GM12801 (cell line): ENCODE measurements around the gene BDKRB2.

Experiments
- CTCF ChIP-seq: IDR thresholded peaks from one replicate; pipeline ENCODE4 v1.5.1; 2011; ENCODE audit warnings: control low read depth; ENCODE audit not compliant: insufficient read length; ENCODE audit errors: extremely low read depth

Gene BDKRB2

GRCh38 chr14:96161636-96162035 lies 43.0 kb upstream of the BDKRB2 start:
- TF ChIP-seq CTCF = no peak

GRCh38 chr14:96162265-96162664 lies 42.4 kb upstream of the BDKRB2 start:
- no peak for TF ChIP-seq CTCF

GRCh38 chr14:96162741-96163140 lies 41.9 kb upstream of the BDKRB2 start:
- TF ChIP-seq CTCF = no peak

GRCh38 chr14:96164861-96165490 lies 39.7 kb upstream of the BDKRB2 start:
- no peak for TF ChIP-seq CTCF

GRCh38 chr14:96165493-96166436 lies 38.9 kb upstream of the BDKRB2 start:
- TF ChIP-seq CTCF = no peak

- no peak for TF ChIP-seq CTCF
Observed at GRCh38 chr14:96166461-96167223, 38.0 kb upstream of the BDKRB2 start.
